MCF 10A (cell line): ENCODE results near the gene TBC1D4. TPM values are rescaled to one million over a fixed set of nuclear protein-coding genes. Genes with fewer than 3 reads are reported as not detected.
A peak's percentile ranks its signal among the peaks of the same experiment; 100 is the strongest.

Experiments used
- BruUV-seq: library from RNA; stranded (reverse); fragments of 400-500 nt; replicated peaks from 2 replicates; lab custom pipeline; 2021; lab: Mats Ljungman, UMichigan
- CTCF ChIA-PET: fragments of 300-600 bp; sonication (Branson Sonifier 250); formaldehyde crosslinking; extraction: SDS; loops from one replicate; lab custom pipeline; 2021; ENCODE audit warnings: antibody characterized with exemption, inconsistent platforms; lab: Yijun Ruan, JAX
- POLR2A ChIA-PET: fragments of 300-600, 350-650 bp; sonication (Branson Sonifier 250); formaldehyde crosslinking; extraction: SDS; loops from one replicate; lab custom pipeline; 2020; ENCODE audit warnings: antibody characterized with exemption, inconsistent platforms; lab: Yijun Ruan, JAX
- DNase-seq: peaks from one replicate; pipeline ENCODE4 v3.0.0-alpha.2; 2018; ENCODE audit not compliant: unreplicated experiment
- H3K27ac Mint-ChIP-seq: one replicate; pipeline ENCODE4 v1.8.0; 2022; ENCODE audit warnings: mild to moderate bottlenecking, low read depth, mixed read lengths; ENCODE audit not compliant: unreplicated experiment
- H3K27me3 Mint-ChIP-seq: one replicate; pipeline ENCODE4 v1.8.0; 2022; ENCODE audit warnings: mixed read lengths; ENCODE audit not compliant: insufficient read depth, unreplicated experiment
- H3K36me3 Mint-ChIP-seq: one replicate; pipeline ENCODE4 v1.8.0; 2022; ENCODE audit warnings: mild to moderate bottlenecking, moderate library complexity, mixed read lengths; ENCODE audit not compliant: insufficient read depth, unreplicated experiment
- H3K4me1 Mint-ChIP-seq: one replicate; pipeline ENCODE4 v1.8.0; 2022; ENCODE audit warnings: mixed read lengths; ENCODE audit not compliant: insufficient read depth, unreplicated experiment
- H3K4me3 Mint-ChIP-seq: one replicate; pipeline ENCODE4 v1.8.0; 2022; ENCODE audit warnings: mild to moderate bottlenecking, moderate library complexity, mixed read lengths; ENCODE audit not compliant: unreplicated experiment
- H3K9me3 Mint-ChIP-seq: one replicate; pipeline ENCODE4 v1.8.0; 2022; ENCODE audit warnings: mixed read lengths; ENCODE audit not compliant: unreplicated experiment
- intact Hi-C: fragments of 100-400 bp; cut with micrococcal nuclease; formaldehyde crosslinking; loops from 2 replicates; pipeline ENCODE4 v1.14.1; 2022
- total RNA-seq: library from RNA; stranded (reverse); gene quantifications from 2 replicates; pipeline ENCODE4 v1.2.3, GENCODE V29; 2022
- TF ChIP-seq, protein P1 (sequence below): fragments of 200-600 bp; IDR thresholded peaks from one replicate; pipeline ENCODE4 v1.8.0; 2022; ENCODE audit warnings: antibody characterized with exemption, mild to moderate bottlenecking; ENCODE audit not compliant: unreplicated experiment

Gene TBC1D4
- total RNA-seq, 1 experiment from 2014 or later, result 9.3 TPM

DNA sequence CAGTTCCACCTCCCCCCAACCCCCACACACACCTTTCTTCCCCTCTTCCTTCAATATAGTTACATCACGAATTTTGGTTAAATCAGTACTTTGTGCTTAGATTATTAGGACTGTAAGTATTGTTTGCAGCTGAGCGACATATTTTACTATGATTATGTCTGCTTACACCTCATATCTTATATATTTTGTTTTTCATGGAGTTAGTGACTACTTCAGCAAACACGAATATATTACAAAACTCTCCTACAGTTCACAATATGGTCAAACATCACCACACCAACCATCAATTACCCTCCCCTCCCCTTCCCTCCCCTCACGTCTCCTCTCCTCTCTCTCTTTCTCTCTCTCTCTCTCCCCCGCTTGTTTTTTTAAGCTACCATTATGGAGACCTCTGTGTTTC is 152.9 kb downstream of the TBC1D4 start:
- TF ChIP-seq, protein P1, sequence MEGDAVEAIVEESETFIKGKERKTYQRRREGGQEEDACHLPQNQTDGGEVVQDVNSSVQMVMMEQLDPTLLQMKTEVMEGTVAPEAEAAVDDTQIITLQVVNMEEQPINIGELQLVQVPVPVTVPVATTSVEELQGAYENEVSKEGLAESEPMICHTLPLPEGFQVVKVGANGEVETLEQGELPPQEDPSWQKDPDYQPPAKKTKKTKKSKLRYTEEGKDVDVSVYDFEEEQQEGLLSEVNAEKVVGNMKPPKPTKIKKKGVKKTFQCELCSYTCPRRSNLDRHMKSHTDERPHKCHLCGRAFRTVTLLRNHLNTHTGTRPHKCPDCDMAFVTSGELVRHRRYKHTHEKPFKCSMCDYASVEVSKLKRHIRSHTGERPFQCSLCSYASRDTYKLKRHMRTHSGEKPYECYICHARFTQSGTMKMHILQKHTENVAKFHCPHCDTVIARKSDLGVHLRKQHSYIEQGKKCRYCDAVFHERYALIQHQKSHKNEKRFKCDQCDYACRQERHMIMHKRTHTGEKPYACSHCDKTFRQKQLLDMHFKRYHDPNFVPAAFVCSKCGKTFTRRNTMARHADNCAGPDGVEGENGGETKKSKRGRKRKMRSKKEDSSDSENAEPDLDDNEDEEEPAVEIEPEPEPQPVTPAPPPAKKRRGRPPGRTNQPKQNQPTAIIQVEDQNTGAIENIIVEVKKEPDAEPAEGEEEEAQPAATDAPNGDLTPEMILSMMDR, result no peak
- H3K4me3 Mint-ChIP-seq, result no peak overlapping the region
- no TSS peak for BruUV-seq
- no peaks in the 10 kb centered on the region for H3K27me3 Mint-ChIP-seq
- no peak for DNase-seq
- peaks cover 14% of the 10 kb centered on the region for H3K4me1 Mint-ChIP-seq
- ChIA-PET CTCF (interaction anchor here (0.6 to 0.7 kb wide), 3 partner anchors 716 to 1578 kb away, joined by 3 read pairs; no protein-coding TSS in a partner anchor), POLR2A (interaction anchor here (0.7 to 1.5 kb wide), 8 partner anchors 10 to 222 kb away, joined by 3 to 4 read pairs (median 4); no protein-coding TSS in a partner anchor)
- H3K36me3 Mint-ChIP-seq, result no peaks in the 10 kb centered on the region
- H3K27ac Mint-ChIP-seq, result peak overlapping the region; percentile 77
- intact Hi-C loops, result no loop called here
- H3K9me3 Mint-ChIP-seq, result no peaks in the 10 kb centered on the region

DNA sequence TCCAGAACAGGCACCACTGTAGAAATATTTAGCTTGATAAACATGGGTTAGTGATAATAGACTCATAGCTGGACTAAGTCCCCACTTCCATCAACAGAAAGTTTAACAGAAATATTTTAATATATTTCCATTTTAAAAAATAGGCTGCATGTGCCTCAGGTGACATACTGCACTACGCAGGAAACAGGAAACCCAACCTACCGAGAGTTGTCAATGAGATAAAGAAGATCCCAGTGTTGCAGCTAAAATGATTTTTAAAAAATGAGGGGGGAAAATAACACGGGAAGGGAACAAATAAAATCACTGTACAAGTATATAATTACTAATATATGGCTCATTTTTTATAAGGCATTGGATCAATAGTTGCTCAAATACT is 154.8 kb downstream of the TBC1D4 start:
- intact Hi-C loops, result no loop called here
- Mint-ChIP-seq H3K27ac (no peak overlapping the region), H3K36me3 (no peaks in the 10 kb centered on the region), H3K9me3 (no peaks in the 10 kb centered on the region), H3K27me3 (no peaks in the 10 kb centered on the region), H3K4me3 (no peak overlapping the region), H3K4me1 (peaks cover 14% of the 10 kb centered on the region)
- POLR2A ChIA-PET, result interaction anchor here (0.6 to 1.0 kb wide), 3 partner anchors 9 to 1862 kb away, joined by 3 read pairs; partner anchors contain the start of gene COMMD6
- CTCF ChIA-PET, result interaction anchor here (0.5 to 1.6 kb wide), 6 partner anchors 11 to 1713 kb away, joined by 3 to 6 read pairs (median 3); no protein-coding TSS in a partner anchor
- DNase-seq, result no peak
- TF ChIP-seq, protein P1, result no peak
- no TSS peak for BruUV-seq

DNA sequence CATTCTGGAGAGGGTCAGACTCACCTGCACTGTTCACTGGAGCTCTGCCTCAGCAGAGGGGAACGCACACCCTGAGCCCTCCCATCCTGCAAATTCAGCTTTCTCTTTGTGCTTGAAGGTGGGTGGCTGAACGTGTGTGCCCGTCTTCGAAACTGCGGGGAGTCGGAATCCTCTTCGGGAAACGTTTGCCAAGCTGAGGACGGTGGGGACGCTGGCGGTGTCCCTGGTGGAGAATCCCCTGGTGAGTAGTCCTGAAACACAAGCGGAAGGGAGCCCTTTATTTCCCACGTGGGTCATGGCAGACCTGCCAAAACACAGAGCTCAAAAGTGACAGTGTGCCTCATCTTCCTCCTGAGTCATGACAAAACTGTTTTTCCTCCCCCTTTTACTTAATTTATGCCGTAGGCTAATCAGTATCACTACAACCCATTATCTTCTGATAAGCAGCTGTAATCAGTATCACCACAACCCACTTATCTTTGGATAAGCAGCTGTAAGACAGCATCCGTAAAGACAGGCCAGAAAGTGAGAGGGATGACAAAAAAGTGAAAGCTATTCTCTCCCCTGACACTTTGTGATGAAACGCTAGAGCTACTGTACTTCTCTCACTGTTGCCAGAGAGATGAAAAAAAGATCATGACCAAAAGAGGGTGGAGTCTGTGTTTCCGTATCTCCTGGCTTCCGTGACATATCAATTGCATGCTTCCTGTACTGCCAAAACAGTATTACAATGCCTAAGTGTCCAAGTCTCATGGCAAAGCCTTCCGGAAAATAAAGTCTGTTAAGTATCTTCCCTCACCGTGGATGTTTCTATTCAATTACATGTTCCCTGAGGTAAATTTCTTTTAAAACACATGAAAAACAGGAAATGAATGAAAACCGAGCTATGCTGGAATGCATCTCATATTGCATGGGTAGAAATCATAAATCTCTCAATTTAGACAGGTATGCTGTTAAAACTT is 155.5 kb downstream of the TBC1D4 start:
- peaks cover 14% of the 10 kb centered on the region for H3K4me1 Mint-ChIP-seq
- H3K36me3 Mint-ChIP-seq, result no peaks in the 10 kb centered on the region
- H3K27me3 Mint-ChIP-seq, result no peaks in the 10 kb centered on the region
- intact Hi-C loops, result no loop called here
- ChIA-PET CTCF (interaction anchor here (0.5 to 1.6 kb wide), 5 partner anchors 10 to 1712 kb away, joined by 3 to 6 read pairs (median 3); no protein-coding TSS in a partner anchor), POLR2A (interaction anchor here (0.6 to 1.0 kb wide), 3 partner anchors 34 to 1862 kb away, joined by 3 read pairs; partner anchors contain the start of gene COMMD6)
- TF ChIP-seq, protein P1, result no peak
- no peak overlapping the region for H3K4me3 Mint-ChIP-seq
- H3K9me3 Mint-ChIP-seq, result no peaks in the 10 kb centered on the region
- no TSS peak for BruUV-seq
- DNase-seq, result no peak
- no peak overlapping the region for H3K27ac Mint-ChIP-seq

DNA sequence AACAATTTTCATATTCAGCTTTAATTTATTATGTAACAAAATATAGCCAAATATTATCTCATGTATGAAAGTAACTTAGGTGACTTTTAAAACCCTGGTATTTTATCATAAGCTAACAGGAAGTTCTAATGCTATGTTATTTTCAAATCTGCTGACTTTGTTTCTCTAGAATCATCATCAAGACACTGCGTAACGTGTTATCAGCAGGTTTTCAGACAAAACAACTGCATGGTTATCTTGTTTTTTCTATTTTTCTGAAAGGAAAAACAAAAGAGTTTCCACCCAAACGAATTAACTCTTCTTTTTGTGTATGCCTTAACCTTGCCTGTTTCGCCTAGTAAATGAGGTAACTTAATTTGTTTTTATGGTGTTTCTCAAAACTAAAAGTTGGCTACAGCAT is 156.3 kb downstream of the TBC1D4 start:
- POLR2A ChIA-PET, result no interaction called here
- intact Hi-C loops, result no loop called here
- CTCF ChIA-PET, result interaction anchor here (1.0 kb wide), 1 partner anchor 44 kb away, joined by 3 read pairs; no protein-coding TSS in a partner anchor
- Mint-ChIP-seq H3K9me3 (no peaks in the 10 kb centered on the region), H3K4me1 (peaks cover 14% of the 10 kb centered on the region), H3K27me3 (no peaks in the 10 kb centered on the region), H3K36me3 (no peaks in the 10 kb centered on the region), H3K4me3 (no peak overlapping the region), H3K27ac (no peak overlapping the region)
- no TSS peak for BruUV-seq
- TF ChIP-seq, protein P1, result no peak
- no peak for DNase-seq
